HL-60 (cell line): ENCODE data around the gene DNAH17.

Experiments used
- DNase-seq, 2 experiments: peaks; one replicate each; pipeline ENCODE4 v3.0.0-alpha.2; 2010 to 2020; ENCODE audit warnings: low read depth in 1 of 2, low spot score in 1 of 2
- H3K27ac ChIP-seq: fragments of 250-450 bp; sonication (Bioruptor Pico); replicated peaks from 2 replicates; pipeline ENCODE4 v1.5.1; 2020; ENCODE audit warnings: mild to moderate bottlenecking, moderate library complexity
- H3K27me3 ChIP-seq: fragments of 250-450 bp; sonication (Bioruptor Pico); 2 replicates; pipeline ENCODE4 v1.5.1; 2021; ENCODE audit warnings: mild to moderate bottlenecking, moderate library complexity; ENCODE audit not compliant: insufficient read depth, poor library complexity, severe bottlenecking
- H3K4me3 ChIP-seq: replicated peaks from 2 replicates; pipeline ENCODE4 v1.5.1; 2011; ENCODE audit warnings: mild to moderate bottlenecking, control low read depth, low read length; ENCODE audit not compliant: insufficient read depth
- GABPA ChIP-seq: IDR thresholded peaks from 2 replicates; pipeline ENCODE4 v1.6.1; 2012; ENCODE audit warnings: low read depth
- POLR2AphosphoS5 ChIP-seq: IDR thresholded peaks from 2 replicates; pipeline ENCODE4 v1.6.1; 2012; ENCODE audit warnings: low read depth
- SPI1 ChIP-seq: IDR thresholded peaks from 2 replicates; pipeline ENCODE4 v1.6.1; 2012; ENCODE audit warnings: low read depth, mild to moderate bottlenecking, borderline replicate concordance
- TF ChIP-seq, protein P1 (sequence below): IDR thresholded peaks from 2 replicates; pipeline ENCODE4 v1.6.1; 2012; ENCODE audit warnings: low read depth; ENCODE audit not compliant: insufficient replicate concordance
- TF ChIP-seq, protein P2 (sequence below): IDR thresholded peaks from one replicate; pipeline ENCODE4 v1.5.1; 2011; ENCODE audit warnings: low read length, control low read depth, inconsistent platforms; ENCODE audit not compliant: insufficient read depth

The DNAH17 gene

DNA sequence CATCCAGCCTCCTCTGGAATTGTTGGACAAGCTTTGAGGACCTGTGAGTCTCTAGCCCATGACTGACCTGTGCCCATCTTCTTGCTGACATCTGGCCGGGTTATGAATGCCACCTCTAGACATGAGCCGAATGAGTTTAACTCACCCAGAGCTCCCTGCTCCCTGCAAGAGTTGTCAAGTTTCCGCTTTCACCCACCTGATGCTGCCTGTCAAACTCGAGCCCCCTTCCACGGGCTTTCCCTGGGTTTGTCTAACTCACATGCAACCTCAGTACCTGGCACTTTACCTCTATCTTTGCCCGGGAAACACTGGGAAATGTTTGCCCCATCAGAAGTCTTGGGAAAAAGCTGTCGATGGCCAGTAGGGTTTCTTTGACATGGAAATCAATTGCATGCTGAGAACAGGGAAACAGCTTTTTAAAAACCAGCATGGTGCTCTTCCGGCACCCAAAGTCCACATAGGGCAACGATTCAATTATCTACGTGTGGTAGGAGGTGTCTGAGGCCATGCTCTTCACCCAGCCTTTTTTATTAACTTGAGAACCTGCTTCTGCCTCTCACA, 33.8 kb upstream of the DNAH17 start:
- no peak overlapping the region for H3K27ac ChIP-seq
- no peak for DNase-seq

DNA sequence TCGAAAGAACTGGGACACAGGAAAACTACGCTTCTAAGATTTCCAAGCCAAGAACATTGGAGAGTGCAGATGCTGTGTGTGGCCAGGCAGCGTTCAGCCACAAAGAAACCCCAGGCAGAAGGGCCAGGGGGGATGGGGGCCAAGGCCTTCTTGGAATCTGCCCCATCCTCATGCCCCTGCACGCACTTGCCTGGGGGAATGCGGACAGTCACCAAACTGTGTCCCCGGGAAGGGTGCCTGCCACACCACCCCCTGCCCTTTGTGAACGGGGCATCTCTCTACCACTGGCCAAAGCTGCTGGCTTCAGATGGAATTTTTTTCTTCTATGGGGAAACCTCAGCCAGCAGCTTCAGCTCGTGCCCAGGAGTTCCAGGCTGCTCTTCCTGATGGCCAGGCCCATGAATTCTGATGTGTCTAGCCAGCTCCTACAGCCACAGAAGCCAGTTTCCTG, 32.0 kb upstream of the DNAH17 start:
- H3K27me3 ChIP-seq, result no peaks in the 10 kb centered on the region
- TF ChIP-seq SPI1 (no peak), POLR2AphosphoS5 (no peak), GABPA (no peak)
- TF ChIP-seq, protein P1, sequence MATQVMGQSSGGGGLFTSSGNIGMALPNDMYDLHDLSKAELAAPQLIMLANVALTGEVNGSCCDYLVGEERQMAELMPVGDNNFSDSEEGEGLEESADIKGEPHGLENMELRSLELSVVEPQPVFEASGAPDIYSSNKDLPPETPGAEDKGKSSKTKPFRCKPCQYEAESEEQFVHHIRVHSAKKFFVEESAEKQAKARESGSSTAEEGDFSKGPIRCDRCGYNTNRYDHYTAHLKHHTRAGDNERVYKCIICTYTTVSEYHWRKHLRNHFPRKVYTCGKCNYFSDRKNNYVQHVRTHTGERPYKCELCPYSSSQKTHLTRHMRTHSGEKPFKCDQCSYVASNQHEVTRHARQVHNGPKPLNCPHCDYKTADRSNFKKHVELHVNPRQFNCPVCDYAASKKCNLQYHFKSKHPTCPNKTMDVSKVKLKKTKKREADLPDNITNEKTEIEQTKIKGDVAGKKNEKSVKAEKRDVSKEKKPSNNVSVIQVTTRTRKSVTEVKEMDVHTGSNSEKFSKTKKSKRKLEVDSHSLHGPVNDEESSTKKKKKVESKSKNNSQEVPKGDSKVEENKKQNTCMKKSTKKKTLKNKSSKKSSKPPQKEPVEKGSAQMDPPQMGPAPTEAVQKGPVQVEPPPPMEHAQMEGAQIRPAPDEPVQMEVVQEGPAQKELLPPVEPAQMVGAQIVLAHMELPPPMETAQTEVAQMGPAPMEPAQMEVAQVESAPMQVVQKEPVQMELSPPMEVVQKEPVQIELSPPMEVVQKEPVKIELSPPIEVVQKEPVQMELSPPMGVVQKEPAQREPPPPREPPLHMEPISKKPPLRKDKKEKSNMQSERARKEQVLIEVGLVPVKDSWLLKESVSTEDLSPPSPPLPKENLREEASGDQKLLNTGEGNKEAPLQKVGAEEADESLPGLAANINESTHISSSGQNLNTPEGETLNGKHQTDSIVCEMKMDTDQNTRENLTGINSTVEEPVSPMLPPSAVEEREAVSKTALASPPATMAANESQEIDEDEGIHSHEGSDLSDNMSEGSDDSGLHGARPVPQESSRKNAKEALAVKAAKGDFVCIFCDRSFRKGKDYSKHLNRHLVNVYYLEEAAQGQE, result no peak
- TF ChIP-seq, protein P2, sequence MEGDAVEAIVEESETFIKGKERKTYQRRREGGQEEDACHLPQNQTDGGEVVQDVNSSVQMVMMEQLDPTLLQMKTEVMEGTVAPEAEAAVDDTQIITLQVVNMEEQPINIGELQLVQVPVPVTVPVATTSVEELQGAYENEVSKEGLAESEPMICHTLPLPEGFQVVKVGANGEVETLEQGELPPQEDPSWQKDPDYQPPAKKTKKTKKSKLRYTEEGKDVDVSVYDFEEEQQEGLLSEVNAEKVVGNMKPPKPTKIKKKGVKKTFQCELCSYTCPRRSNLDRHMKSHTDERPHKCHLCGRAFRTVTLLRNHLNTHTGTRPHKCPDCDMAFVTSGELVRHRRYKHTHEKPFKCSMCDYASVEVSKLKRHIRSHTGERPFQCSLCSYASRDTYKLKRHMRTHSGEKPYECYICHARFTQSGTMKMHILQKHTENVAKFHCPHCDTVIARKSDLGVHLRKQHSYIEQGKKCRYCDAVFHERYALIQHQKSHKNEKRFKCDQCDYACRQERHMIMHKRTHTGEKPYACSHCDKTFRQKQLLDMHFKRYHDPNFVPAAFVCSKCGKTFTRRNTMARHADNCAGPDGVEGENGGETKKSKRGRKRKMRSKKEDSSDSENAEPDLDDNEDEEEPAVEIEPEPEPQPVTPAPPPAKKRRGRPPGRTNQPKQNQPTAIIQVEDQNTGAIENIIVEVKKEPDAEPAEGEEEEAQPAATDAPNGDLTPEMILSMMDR, result no peak
- no peak for DNase-seq
- no peak overlapping the region for H3K27ac ChIP-seq
- no peak overlapping the region for H3K4me3 ChIP-seq

More for the DNA sequence above, 33.8 kb upstream of the DNAH17 start:
- no peaks in the 10 kb centered on the region for H3K27me3 ChIP-seq
- no peak overlapping the region for H3K4me3 ChIP-seq
- TF ChIP-seq SPI1, result no peak
- TF ChIP-seq POLR2AphosphoS5, result no peak
- TF ChIP-seq, protein P2, result no peak
- TF ChIP-seq, protein P1, result no peak
- no peak for TF ChIP-seq GABPA

DNA sequence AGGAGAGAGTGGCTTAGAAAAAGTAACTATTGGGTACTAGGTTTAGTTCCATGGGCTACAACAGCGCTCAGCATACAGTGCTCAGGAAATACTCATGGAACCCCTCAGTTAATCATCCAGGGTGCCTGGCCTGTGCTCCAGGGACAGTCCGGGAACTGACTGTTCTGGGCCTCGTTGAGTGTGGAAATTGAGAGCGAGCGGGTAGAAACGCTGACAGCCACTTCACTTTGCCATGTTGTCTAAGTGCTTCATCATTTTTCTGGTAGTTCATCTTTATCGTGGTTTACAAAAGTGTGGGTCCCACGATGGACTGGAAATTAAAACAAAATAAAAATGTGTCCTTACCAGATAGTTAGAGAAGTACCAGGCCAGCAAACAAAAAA, 31.6 kb upstream of the DNAH17 start:
- TF ChIP-seq SPI1, result no peak
- TF ChIP-seq, protein P1, result no peak
- TF ChIP-seq, protein P2, result no peak
- TF ChIP-seq GABPA, result no peak
- H3K27ac ChIP-seq, result no peak overlapping the region
- H3K27me3 ChIP-seq, result no peaks in the 10 kb centered on the region
- no peak overlapping the region for H3K4me3 ChIP-seq
- no peak for DNase-seq
